HG02943 (cell line): ENCODE measurements around the gene CLTCL1.

Source experiments
- ATAC-seq: cut with Tn5 transposase; IDR thresholded peaks from one replicate; pipeline ENCODE4 v1.9.1; 2021; ENCODE audit warnings: mild to moderate bottlenecking, low read depth, moderate library complexity; ENCODE audit not compliant: unreplicated experiment

The CLTCL1 gene

DNA sequence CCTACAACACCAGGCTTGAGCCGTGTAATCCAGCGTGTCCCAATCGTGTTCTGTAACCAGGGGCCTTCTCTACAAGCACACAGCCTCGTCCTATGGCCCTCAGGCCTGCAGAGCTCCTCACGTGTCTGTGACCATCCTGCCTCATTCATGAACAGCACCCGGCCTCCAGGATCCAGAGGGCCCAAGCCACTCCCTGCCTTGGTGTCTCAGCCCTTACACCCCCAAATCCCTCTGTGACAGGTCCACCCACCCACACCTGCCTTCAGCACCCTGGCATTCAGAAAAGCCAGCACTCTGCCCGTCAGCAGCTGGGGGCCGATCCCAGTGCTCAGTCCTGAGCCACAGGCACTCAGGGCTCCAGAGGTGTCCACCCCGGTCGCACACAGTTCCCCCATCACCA, 154.6 kb downstream of the CLTCL1 start:
- no peak for ATAC-seq

GRCh38 chr22:19134874-19135273, 156.6 kb downstream of the CLTCL1 start:
- ATAC-seq = no peak

DNA sequence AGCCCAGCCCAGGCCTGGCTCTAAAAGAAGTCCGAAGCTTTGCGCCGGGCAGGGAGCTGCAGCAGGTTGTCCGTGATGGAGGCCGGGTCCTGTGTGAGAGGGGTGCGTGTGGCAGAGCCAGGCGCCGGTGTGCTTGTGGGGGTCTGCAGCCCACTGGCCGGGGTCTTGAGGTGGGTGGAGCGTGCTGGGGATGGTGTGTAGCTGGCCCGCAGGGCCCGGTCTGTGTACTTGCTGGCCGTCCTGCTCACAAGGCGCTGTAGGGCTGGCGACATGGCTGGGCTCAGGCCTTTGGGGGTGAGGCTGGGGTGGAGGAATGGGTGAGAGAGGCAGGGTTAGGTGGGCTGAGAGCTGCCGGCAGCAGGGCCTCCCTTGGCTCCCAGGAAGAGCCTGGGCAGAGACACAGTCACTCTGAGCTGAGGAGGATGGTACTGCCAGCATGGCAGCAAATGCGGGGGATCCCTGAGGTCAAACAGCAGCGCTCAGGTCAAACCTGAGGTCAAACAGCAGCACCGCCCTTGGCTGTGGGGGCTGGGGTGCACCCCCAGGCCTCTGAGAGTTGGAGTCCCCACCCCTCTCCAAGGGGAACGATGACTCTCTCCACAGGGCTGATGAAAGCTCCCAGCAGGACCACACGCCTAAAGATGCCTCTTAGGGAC, 157.2 kb downstream of the CLTCL1 start:
- ATAC-seq = no peak

GRCh38 chr22:19133561-19133960, 158.0 kb downstream of the CLTCL1 start:
- ATAC-seq = no peak

DNA sequence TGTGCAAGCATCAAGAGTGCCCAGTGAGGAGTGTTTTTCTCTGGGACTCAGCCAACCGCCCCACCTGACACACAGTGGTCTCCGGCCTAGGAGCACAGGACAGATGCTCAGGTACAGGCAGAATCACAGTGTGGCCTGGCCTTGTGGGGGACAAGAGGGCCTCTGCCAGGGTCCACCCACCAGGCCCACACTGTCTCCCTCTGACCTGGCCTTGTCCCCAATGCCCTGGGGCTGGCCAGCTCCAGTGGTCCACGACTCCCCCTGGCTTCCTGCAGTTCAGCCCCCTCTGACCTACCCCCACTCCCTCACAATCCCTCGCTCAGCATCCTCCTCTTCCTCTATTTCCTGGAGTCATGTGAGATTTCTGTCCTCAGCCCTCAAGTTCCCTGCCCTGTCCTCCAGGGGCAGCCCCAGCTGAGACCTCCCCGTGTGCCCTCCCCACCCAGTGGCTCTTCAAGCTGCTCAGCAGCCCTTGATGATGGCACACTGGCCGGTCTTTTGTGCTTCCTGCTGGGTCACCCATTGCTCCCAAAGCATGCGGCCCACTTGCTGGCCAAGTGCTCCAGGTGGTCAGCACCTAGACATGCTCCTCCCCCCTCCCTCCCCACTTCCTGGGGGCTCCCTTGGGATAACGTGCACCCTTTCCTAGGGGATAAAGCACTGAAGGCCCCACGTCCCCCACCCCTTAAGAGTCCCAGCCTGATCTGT, 158.7 kb downstream of the CLTCL1 start:
- no peak for ATAC-seq

DNA sequence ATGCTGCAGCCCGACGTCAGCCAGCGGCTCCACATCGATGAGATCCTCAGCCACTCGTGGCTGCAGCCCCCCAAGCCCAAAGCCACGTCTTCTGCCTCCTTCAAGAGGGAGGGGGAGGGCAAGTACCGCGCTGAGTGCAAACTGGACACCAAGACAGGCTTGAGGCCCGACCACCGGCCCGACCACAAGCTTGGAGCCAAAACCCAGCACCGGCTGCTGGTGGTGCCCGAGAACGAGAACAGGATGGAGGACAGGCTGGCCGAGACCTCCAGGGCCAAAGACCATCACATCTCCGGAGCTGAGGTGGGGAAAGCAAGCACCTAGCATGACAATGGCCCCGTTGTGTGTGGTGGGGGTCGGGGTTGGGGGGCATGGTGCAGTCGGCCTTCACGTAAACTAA, 159.4 kb downstream of the CLTCL1 start:
- ATAC-seq = no peak

GRCh38 chr22:19131685-19132015, 159.9 kb downstream of the CLTCL1 start:
- ATAC-seq = no peak

DNA sequence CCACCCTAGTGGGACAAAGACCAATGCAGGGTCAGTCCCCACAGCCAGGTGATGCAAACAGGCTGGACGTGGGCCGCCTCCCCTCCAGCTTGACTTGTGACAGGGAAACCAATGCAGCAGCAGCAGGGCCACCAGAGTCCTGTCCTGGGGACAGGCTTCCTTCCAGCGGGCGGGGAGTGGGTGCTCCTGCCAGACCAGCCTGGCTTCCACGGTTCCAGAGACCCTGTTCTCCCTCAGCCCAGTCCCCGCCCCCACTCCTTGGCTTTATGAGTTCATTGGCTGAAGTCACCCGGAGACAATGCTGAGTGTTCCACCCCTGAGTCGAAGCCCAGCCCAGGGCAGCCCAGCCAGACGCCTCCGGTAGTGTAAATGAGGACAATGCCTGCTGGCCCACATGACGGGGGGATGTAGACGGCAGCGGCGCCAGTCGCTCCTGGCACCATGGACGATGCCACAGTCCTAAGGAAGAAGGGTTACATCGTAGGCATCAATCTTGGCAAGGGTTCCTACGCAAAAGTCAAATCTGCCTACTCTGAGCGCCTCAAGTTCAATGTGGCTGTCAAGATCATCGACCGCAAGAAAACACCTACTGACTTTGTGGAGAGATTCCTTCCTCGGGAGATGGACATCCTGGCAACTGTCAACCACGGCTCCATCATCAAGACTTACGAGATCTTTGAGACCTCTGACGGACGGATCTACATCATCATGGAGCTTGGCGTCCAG, 160.4 kb downstream of the CLTCL1 start, which contains the start of gene TSSK2:
TSS of gene TSSK2 (plus strand) at position 350 of the 726 bp plus-strand sequence. CDS start at position 442, 92 bp downstream.
- no peak for ATAC-seq

DNA sequence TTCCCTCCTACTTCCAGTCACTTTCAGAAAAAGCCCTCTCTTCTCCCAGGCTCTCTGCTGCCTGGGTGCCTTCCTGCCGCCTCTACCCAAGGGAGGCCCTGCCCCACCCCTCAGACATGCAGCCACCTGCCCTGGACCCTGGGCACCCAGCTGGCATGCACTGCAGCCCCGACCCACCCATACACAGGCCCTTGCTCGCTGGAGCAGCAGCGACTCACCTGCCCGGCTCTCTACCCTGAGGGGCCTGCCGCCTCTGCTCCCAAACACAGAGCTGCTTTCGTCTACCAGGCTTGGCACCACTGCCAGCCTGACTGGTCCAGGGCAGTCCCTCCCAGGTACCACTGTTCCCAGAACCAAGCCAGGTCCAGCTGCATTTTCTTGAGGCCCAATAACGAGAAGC, 161.6 kb downstream of the CLTCL1 start:
- no peak for ATAC-seq
